K562 (cell line): ENCODE results near the gene FAM118B. TPM values are rescaled to one million over a fixed set of nuclear protein-coding genes. Genes with fewer than 3 reads are reported as not detected.

Source experiments
- ATAC-seq: fragments of 200-7000 bp; cut with Tn5 transposase; 3 replicates; pipeline ENCODE4 v1.9.1; 2020; ENCODE audit warnings: moderate library complexity
- BruUV-seq: library from RNA; stranded (reverse); fragments of 400-500 nt; replicated peaks from 2 replicates; lab custom pipeline; 2021; lab: Mats Ljungman, UMichigan
- CTCF ChIA-PET: fragments of 300-600 bp; formaldehyde crosslinking; extraction: SDS; loops from one replicate; lab custom pipeline; 2021; ENCODE audit warnings: low intra/inter-chr PET ratio; lab: Yijun Ruan, JAX
- POLR2A ChIA-PET: fragments of 300-600, 350-650 bp; sonication (Branson Sonifier 250); formaldehyde crosslinking; extraction: SDS; loops from one replicate; lab custom pipeline; 2021; ENCODE audit warnings: antibody characterized with exemption, inconsistent platforms; lab: Yijun Ruan, JAX
- DNase-seq, 4 experiments: peaks; one replicate each; pipeline versions ENCODE4 v3.0.0 to v3.0.0-alpha.2; 2011 to 2018; ENCODE audit warnings: low spot score in 3 of 4, mixed read lengths in 3 of 4; ENCODE audit errors: extremely low read depth in 1 of 4
- FAIRE-seq: peaks from 2 replicates; lab custom pipeline; 2011; peaks lifted over from hg19 to GRCh38; lab: Jason Lieb, UNC
- H2AFZ ChIP-seq: 2 replicates; pipeline ENCODE4 v1.6.0; 2011; ENCODE audit warnings: low read depth, low read length, control low read depth, inconsistent platforms
- H3K27ac ChIP-seq: fragments of 200-600 bp; 3 replicates; pipeline ENCODE4 v1.8.0; 2011; ENCODE audit warnings: low read depth, mild to moderate bottlenecking, control low read depth, inconsistent platforms, low read length, moderate library complexity, mixed read lengths; ENCODE audit errors: extremely low read depth
- H3K27me3 ChIP-seq, 2 experiments: fragments of 300-600 bp in 1 of 2; 2 replicates in 1 of 2; 3 replicates in 1 of 2; pipeline versions ENCODE4 v1.6.0 to v1.8.0; 2011; ENCODE audit warnings: inconsistent platforms in 2 of 2, low read length in 2 of 2, mild to moderate bottlenecking in 1 of 2, mixed read lengths in 1 of 2, moderate library complexity in 1 of 2; ENCODE audit not compliant: control insufficient read depth in 2 of 2, insufficient read depth in 2 of 2
- H3K36me3 ChIP-seq: fragments of 300-600 bp; 3 replicates; pipeline ENCODE4 v1.8.0; 2011; ENCODE audit warnings: mild to moderate bottlenecking, low read length, inconsistent platforms; ENCODE audit not compliant: control insufficient read depth, insufficient read depth
- H3K4me1 ChIP-seq, 2 experiments: fragments of 200-600 bp in 1 of 2; replicated peaks in 1 of 2; 2 replicates in 1 of 2; 3 replicates in 1 of 2; pipeline versions ENCODE4 v1.5.1 to v1.8.0; 2011; ENCODE audit warnings: inconsistent platforms in 2 of 2, low read length in 2 of 2, mild to moderate bottlenecking in 1 of 2, mixed read lengths in 1 of 2, moderate library complexity in 1 of 2; ENCODE audit not compliant: control insufficient read depth in 2 of 2, insufficient read depth in 2 of 2
- H3K4me2 ChIP-seq: 2 replicates; pipeline ENCODE4 v1.6.1; 2011; ENCODE audit warnings: low read length, control low read depth, inconsistent platforms, mixed read lengths; ENCODE audit not compliant: insufficient read depth
- H3K4me3 ChIP-seq: fragments of 200-600 bp; sonication (generic), shearing (Covaris generic); 2 replicates; pipeline ENCODE4 v1.5.1; 2016; ENCODE audit warnings: control low read depth, inconsistent platforms
- H3K79me2 ChIP-seq: fragments of 200-600 bp; 3 replicates; pipeline ENCODE4 v1.8.0; 2011; ENCODE audit warnings: low read length, inconsistent platforms; ENCODE audit not compliant: control insufficient read depth, insufficient read depth
- H3K9ac ChIP-seq, 2 experiments: 2 replicates each; pipeline versions ENCODE4 v1.6.0 to v1.6.1; 2011; ENCODE audit warnings: low read depth in 2 of 2, low read length in 2 of 2, control low read depth in 1 of 2, inconsistent platforms in 1 of 2, mild to moderate bottlenecking in 1 of 2, mixed read lengths in 1 of 2; ENCODE audit not compliant: insufficient read depth in 1 of 2
- H3K9me1 ChIP-seq: one replicate; pipeline ENCODE4 v1.6.0; 2011; ENCODE audit warnings: inconsistent platforms, mild to moderate bottlenecking, low read length, moderate library complexity; ENCODE audit not compliant: control insufficient read depth, insufficient read depth
- H3K9me3 ChIP-seq: replicated peaks from 2 replicates; pipeline ENCODE4 v1.5.1; 2011; ENCODE audit warnings: low read depth, low read length, inconsistent platforms; ENCODE audit not compliant: control insufficient read depth, insufficient read depth
- H4K20me1 ChIP-seq: replicated peaks from 2 replicates; pipeline ENCODE4 v1.6.1; 2011; ENCODE audit warnings: low read length, inconsistent platforms, mixed read lengths; ENCODE audit not compliant: control insufficient read depth, insufficient read depth
- BRD4 ChIP-seq: fragments of 200-600 bp; sonication (generic); IDR thresholded peaks from 2 replicates; pipeline ENCODE4 v1.6.1; 2017; ENCODE audit warnings: inconsistent platforms
- EWSR1 ChIP-seq: fragments of 450-650 bp; IDR thresholded peaks from 2 replicates; pipeline ENCODE4 v1.6.1; 2018; ENCODE audit warnings: borderline replicate concordance, mild to moderate bottlenecking, low read depth, moderate library complexity; ENCODE audit not compliant: partially characterized antibody
- GTF2F1 ChIP-seq: IDR thresholded peaks from 2 replicates; pipeline ENCODE4 v1.6.1; 2011; ENCODE audit warnings: low read depth, low read length, improper control_type of control experiment
- NFIC ChIP-seq: fragments of 450-650 bp; IDR thresholded peaks from 2 replicates; pipeline ENCODE4 v1.6.1; 2017; ENCODE audit warnings: mild to moderate bottlenecking, inconsistent platforms
- PRPF4 ChIP-seq: fragments of 200-400 bp; formaldehyde crosslinking; IDR thresholded peaks from one replicate; pipeline ENCODE4 v1.6.1; 2017; ENCODE audit warnings: low read length, low read depth, mild to moderate bottlenecking; ENCODE audit not compliant: insufficient read depth, poor library complexity, severe bottlenecking
- SP2 ChIP-seq: IDR thresholded peaks from 2 replicates; pipeline ENCODE4 v1.6.1; 2011; ENCODE audit warnings: mild to moderate bottlenecking, low read depth, low read length, moderate library complexity; ENCODE audit not compliant: poor library complexity, severe bottlenecking; ENCODE audit errors: extremely low read depth
- ZNF197 ChIP-seq: fragments of 200-800 bp; sonication (Bioruptor generic); IDR thresholded peaks from 2 replicates; pipeline ENCODE4 v1.6.1; 2016; ENCODE audit warnings: low read depth, missing genetic modification characterization, missing compliant biosample characterization
- ZNF212 ChIP-seq: fragments of 450-650 bp; formaldehyde crosslinking; IDR thresholded peaks from 2 replicates; pipeline ENCODE4 v1.4.0; 2020; ENCODE audit warnings: mild to moderate bottlenecking
- WGBS: fragments of 100-300 bp; shearing (Covaris generic); methylation state at CpG from one replicate; pipeline ENCODE4 v1.1.6; 2016; ENCODE audit warnings: low coverage, mixed read lengths; ENCODE audit not compliant: insufficient coverage; ENCODE audit errors: missing lambda C conversion rate; 5-methylcytosine and 5-hydroxymethylcytosine counted together
- in situ Hi-C: fragments of 300-500 bp; cut with MboI; formaldehyde crosslinking; loops from 4 replicates; pipeline ENCODE4 v1.15.0; 2018; ENCODE audit warnings: inconsistent platforms, mixed read lengths
- intact Hi-C: fragments of 100-400 bp; cut with micrococcal nuclease; formaldehyde crosslinking; loops from 2 replicates; pipeline ENCODE4 v1.14.2; 2022
- polyA plus RNA-seq, 8 experiments: library from polyadenylated mRNA; depleted of rRNA in 4 of 8; stranded (reverse) in 5 of 8; unstranded in 3 of 8; fragments of >200 nt; fragmentation: Nextera tagmentation in 2 of 8; fragmentation: Illumina TruSeq in 1 of 8; extraction: Ambion mirVana in 2 of 8; extraction: Trizol in 1 of 8; gene quantifications; 2 replicates each; pipeline versions ENCODE4 v1.2.1 to v1.2.3, GENCODE V29; 2011 to 2014; ENCODE audit warnings: inconsistent platforms in 1 of 8, missing spikeins in 1 of 8
- total RNA-seq, 7 experiments: library from RNA; depleted of rRNA in 6 of 7; stranded (reverse); fragments of >200 nt in 6 of 7; fragmentation: Illumina TruSeq in 2 of 7; extraction: Trizol in 2 of 7; gene quantifications; 2 replicates each; pipeline versions ENCODE4 v1.2.1 to v1.2.3, GENCODE V29; 2011 to 2021; ENCODE audit warnings: low replicate concordance in 1 of 7

Gene FAM118B
- total and polyA plus RNA-seq, 9 of the 15 experiments (the other 6 are each of a cell fraction or from before 2014, with no cell fraction given), result 12.0 to 49.0 (median 22.1) TPM

- POLR2A ChIA-PET, result interaction anchor here (0.9 to 1.1 kb wide), 2 partner anchors 8 to 33 kb away, joined by 6 to 8 read pairs; no protein-coding TSS in a partner anchor
- no peak overlapping the region for H3K4me3 ChIP-seq
- no peaks in the 10 kb centered on the region for H3K9me3 ChIP-seq
- WGBS, result 77% methylated on average over 3 of the region's 3 CpGs
- peaks cover 16% of the 10 kb centered on the region; the same call in 1 of the 3 replicates for H3K79me2 ChIP-seq
- H3K4me2 ChIP-seq, result no peak overlapping the region
- no TSS peak for BruUV-seq
- no peak overlapping the region for H3K27ac ChIP-seq
- DNase-seq (no peak), FAIRE-seq (no peak), ATAC-seq (no peak)
- no peaks in the 10 kb centered on the region for H3K9me1 ChIP-seq
- in situ Hi-C loops, result no loop called here
- no peak overlapping the region for H2AFZ ChIP-seq
- H3K36me3 ChIP-seq, result peaks cover 15% of the 10 kb centered on the region
- TF ChIP-seq EWSR1, result no peak
- no peak for TF ChIP-seq ZNF197 (CRISPR knock-in tag)
- TF ChIP-seq PRPF4, result no peak
- no peak for TF ChIP-seq GTF2F1
- TF ChIP-seq BRD4, result no peak
- TF ChIP-seq NFIC, result 0 out of 2 replicates have a peak, but pooled peaks have one; percentile 11
- TF ChIP-seq SP2, result no peak
- TF ChIP-seq ZNF212 (CRISPR knock-in tag), result no peak
- intact Hi-C loops, result no loop called here
- H3K4me1 ChIP-seq, result no peaks in the 10 kb centered on the region; a peak in 2 of 5 replicates
- H3K27me3 ChIP-seq, result no peaks in the 10 kb centered on the region
- CTCF ChIA-PET, result no interaction called here
- peak overlapping the region in 1 of 2 experiments; percentile 17; a peak in 1 of 4 replicates for H3K9ac ChIP-seq
- H4K20me1 ChIP-seq, result no peaks in the 10 kb centered on the region
These were observed 18.4 kb downstream of the FAM118B start for GRCh38 chr11:126229858-126230540.
